SK-N-SH treated with all-trans-retinoic acid at 6 μM for 48 hours (cell line): Measurements from ENCODE around the gene SLC22A6.

Source experiments
- ARNTL ChIP-seq: fragments of 450-650 bp; formaldehyde crosslinking; IDR thresholded peaks from 2 replicates; pipeline ENCODE4 v1.5.0; 2020; ENCODE audit warnings: low read depth, mild to moderate bottlenecking, moderate library complexity, borderline replicate concordance
- BACH2 ChIP-seq: fragments of 250-450 bp; sonication (Bioruptor Pico); IDR thresholded peaks from 2 replicates; pipeline ENCODE4 v1.9.0; 2021; ENCODE audit warnings: mild to moderate bottlenecking, borderline replicate concordance
- CSDC2 ChIP-seq: fragments of 250-450 bp; sonication (Bioruptor Pico); IDR thresholded peaks from 2 replicates; pipeline ENCODE4 v1.5.0; 2020; ENCODE audit warnings: mild to moderate bottlenecking, moderate library complexity
- GLIS3 ChIP-seq: fragments of 250-450 bp; sonication (Bioruptor Pico); IDR thresholded peaks from 2 replicates; pipeline ENCODE4 v1.5.0; 2020; ENCODE audit warnings: mild to moderate bottlenecking, moderate library complexity
- ISL1 ChIP-seq: fragments of 250-450 bp; sonication (Bioruptor Pico); IDR thresholded peaks from 2 replicates; pipeline ENCODE4 v2.1.2; 2022; ENCODE audit warnings: mild to moderate bottlenecking, moderate library complexity
- OSR1 ChIP-seq: fragments of 250-450 bp; sonication (Bioruptor Pico); IDR thresholded peaks from 2 replicates; pipeline ENCODE4 v1.8.0; 2022; ENCODE audit warnings: moderate library complexity, mild to moderate bottlenecking, inconsistent platforms
- PPARA ChIP-seq: fragments of 250-450 bp; sonication (Bioruptor Pico); IDR thresholded peaks from 2 replicates; pipeline ENCODE4 v1.5.0; 2020; ENCODE audit warnings: mild to moderate bottlenecking, borderline replicate concordance
- RARB ChIP-seq: fragments of 250-450 bp; sonication (Bioruptor Pico); IDR thresholded peaks from 2 replicates; pipeline ENCODE4 v1.8.0; 2021; ENCODE audit warnings: mild to moderate bottlenecking, moderate library complexity
- TCF4 ChIP-seq: fragments of 250-450 bp; sonication (Bioruptor Pico); IDR thresholded peaks from 2 replicates; pipeline ENCODE4 v1.8.0; 2021; ENCODE audit warnings: mild to moderate bottlenecking, moderate library complexity, borderline replicate concordance
- TOX ChIP-seq: fragments of 250-450 bp; sonication (Bioruptor Pico); IDR thresholded peaks from 2 replicates; pipeline ENCODE4 v1.8.0; 2021; ENCODE audit warnings: mild to moderate bottlenecking, moderate library complexity, borderline replicate concordance
- ZC3H10 ChIP-seq: fragments of 250-450 bp; sonication (Bioruptor Pico); IDR thresholded peaks from 2 replicates; pipeline ENCODE4 v1.5.1; 2021; ENCODE audit warnings: mild to moderate bottlenecking, moderate library complexity
- ZFP3 ChIP-seq: fragments of 250-450 bp; sonication (Bioruptor Pico); IDR thresholded peaks from 2 replicates; pipeline ENCODE4 v1.5.0; 2020; ENCODE audit warnings: mild to moderate bottlenecking, moderate library complexity
- TF ChIP-seq, protein P1 (sequence below): fragments of 250-450 bp; sonication (Bioruptor Pico); IDR thresholded peaks from 2 replicates; pipeline ENCODE4 v1.8.0; 2020; ENCODE audit warnings: mild to moderate bottlenecking, moderate library complexity, borderline replicate concordance
- TF ChIP-seq, protein P2 (sequence below): fragments of 250-450 bp; sonication (Bioruptor Pico); IDR thresholded peaks from 2 replicates; pipeline ENCODE4 v1.5.1; 2021; ENCODE audit warnings: mild to moderate bottlenecking, moderate library complexity

DNA sequence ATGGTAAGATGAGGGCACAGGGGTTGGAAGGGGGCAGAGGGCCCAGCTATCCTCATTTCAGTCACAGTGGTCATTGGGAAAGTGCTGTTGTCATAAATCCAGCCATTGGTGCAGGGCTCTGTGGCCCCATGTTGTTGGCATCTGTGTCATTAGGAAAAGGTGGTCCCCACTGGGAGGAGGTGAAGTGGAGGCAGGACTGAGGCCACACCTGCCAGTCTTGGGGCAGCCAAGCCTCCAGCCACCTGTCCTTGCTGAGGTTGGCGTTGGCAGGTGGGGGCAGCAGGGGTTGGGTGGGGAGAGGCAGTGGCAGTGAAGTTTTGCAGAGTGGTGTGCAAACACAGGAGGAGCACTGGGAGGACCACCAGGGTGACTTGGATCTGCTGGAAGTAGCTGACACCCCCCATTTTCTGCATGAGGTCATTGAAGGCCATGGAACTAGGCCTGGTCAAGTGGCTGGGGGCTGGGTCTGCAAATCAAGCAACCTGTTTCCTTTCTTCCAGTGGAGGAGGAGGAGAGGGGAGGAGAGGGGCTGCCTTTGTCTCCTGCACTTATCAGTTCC lies 25.3 kb downstream of the SLC22A6 start:
- TF ChIP-seq ZC3H10 (CRISPR knock-in tag) (no peak), GLIS3 (CRISPR knock-in tag) (no peak), OSR1 (CRISPR knock-in tag) (no peak), PPARA (no peak), ARNTL (CRISPR knock-in tag) (no peak), ISL1 (CRISPR knock-in tag) (no peak), ZFP3 (no peak), CSDC2 (CRISPR knock-in tag) (no peak), TOX (CRISPR knock-in tag) (no peak), BACH2 (no peak), RARB (no peak), TCF4 (CRISPR knock-in tag) (no peak)
- TF ChIP-seq, protein P1, sequence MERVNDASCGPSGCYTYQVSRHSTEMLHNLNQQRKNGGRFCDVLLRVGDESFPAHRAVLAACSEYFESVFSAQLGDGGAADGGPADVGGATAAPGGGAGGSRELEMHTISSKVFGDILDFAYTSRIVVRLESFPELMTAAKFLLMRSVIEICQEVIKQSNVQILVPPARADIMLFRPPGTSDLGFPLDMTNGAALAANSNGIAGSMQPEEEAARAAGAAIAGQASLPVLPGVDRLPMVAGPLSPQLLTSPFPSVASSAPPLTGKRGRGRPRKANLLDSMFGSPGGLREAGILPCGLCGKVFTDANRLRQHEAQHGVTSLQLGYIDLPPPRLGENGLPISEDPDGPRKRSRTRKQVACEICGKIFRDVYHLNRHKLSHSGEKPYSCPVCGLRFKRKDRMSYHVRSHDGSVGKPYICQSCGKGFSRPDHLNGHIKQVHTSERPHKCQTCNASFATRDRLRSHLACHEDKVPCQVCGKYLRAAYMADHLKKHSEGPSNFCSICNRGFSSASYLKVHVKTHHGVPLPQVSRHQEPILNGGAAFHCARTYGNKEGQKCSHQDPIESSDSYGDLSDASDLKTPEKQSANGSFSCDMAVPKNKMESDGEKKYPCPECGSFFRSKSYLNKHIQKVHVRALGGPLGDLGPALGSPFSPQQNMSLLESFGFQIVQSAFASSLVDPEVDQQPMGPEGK (CRISPR knock-in tag) = no peak
- TF ChIP-seq, protein P2, sequence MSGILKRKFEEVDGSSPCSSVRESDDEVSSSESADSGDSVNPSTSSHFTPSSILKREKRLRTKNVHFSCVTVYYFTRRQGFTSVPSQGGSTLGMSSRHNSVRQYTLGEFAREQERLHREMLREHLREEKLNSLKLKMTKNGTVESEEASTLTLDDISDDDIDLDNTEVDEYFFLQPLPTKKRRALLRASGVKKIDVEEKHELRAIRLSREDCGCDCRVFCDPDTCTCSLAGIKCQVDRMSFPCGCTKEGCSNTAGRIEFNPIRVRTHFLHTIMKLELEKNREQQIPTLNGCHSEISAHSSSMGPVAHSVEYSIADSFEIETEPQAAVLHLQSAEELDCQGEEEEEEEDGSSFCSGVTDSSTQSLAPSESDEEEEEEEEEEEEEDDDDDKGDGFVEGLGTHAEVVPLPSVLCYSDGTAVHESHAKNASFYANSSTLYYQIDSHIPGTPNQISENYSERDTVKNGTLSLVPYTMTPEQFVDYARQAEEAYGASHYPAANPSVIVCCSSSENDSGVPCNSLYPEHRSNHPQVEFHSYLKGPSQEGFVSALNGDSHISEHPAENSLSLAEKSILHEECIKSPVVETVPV = no peak
